IPS-18c (cell line): ENCODE measurements around the gene MKLN1.

Experiments used
- H3K4me3 ChIP-seq: 2 replicates; pipeline ENCODE4 v1.7.0; 2013; ENCODE audit warnings: low read depth, mild to moderate bottlenecking, low read length, moderate library complexity; ENCODE audit not compliant: insufficient read depth
- H3K9me3 ChIP-seq: one replicate; pipeline ENCODE4 v1.6.1; 2013; ENCODE audit warnings: mild to moderate bottlenecking, low read length, moderate library complexity; ENCODE audit not compliant: control insufficient read depth, insufficient read depth

MKLN1 gene

GRCh38 chr7:131371411-131371810 lies 43.7 kb downstream of the MKLN1 start:
- H3K9me3 ChIP-seq, result no peaks in the 10 kb centered on the region
- no peak overlapping the region for H3K4me3 ChIP-seq

- Histone ChIP-seq H3K4me3 (no peak overlapping the region), H3K9me3 (no peaks in the 10 kb centered on the region)
Measured at GRCh38 chr7:131372554-131372953, 44.9 kb downstream of the MKLN1 start.

- no peak overlapping the region for H3K4me3 ChIP-seq
- H3K9me3 ChIP-seq, result no peaks in the 10 kb centered on the region
Measured at GRCh38 chr7:131374821-131375220, 47.1 kb downstream of the MKLN1 start.

GRCh38 chr7:131381069-131381838 lies 53.6 kb downstream of the MKLN1 start:
- H3K4me3 ChIP-seq, result no peak overlapping the region
- H3K9me3 ChIP-seq, result no peaks in the 10 kb centered on the region

GRCh38 chr7:131383417-131384285 lies 56.0 kb downstream of the MKLN1 start:
- no peak overlapping the region for H3K4me3 ChIP-seq
- no peaks in the 10 kb centered on the region for H3K9me3 ChIP-seq

- no peaks in the 10 kb centered on the region for H3K9me3 ChIP-seq
- no peak overlapping the region for H3K4me3 ChIP-seq
Measured at GRCh38 chr7:131384286-131384635, 56.6 kb downstream of the MKLN1 start.

- no peak overlapping the region for H3K4me3 ChIP-seq
- H3K9me3 ChIP-seq, result no peaks in the 10 kb centered on the region
Measured at GRCh38 chr7:131385039-131385605, 57.4 kb downstream of the MKLN1 start.

- H3K4me3 ChIP-seq, result no peak overlapping the region
- H3K9me3 ChIP-seq, result no peaks in the 10 kb centered on the region
Measured at GRCh38 chr7:131388126-131388525, 60.5 kb downstream of the MKLN1 start.

- H3K9me3 ChIP-seq, result no peaks in the 10 kb centered on the region
- no peak overlapping the region for H3K4me3 ChIP-seq
Measured at GRCh38 chr7:131390275-131390674, 62.6 kb downstream of the MKLN1 start.

GRCh38 chr7:131391145-131391544 lies 63.5 kb downstream of the MKLN1 start:
- Histone ChIP-seq H3K9me3 (no peaks in the 10 kb centered on the region), H3K4me3 (no peak overlapping the region)

- H3K9me3 ChIP-seq, result no peaks in the 10 kb centered on the region
- H3K4me3 ChIP-seq, result no peak overlapping the region
Measured at GRCh38 chr7:131400681-131401176, 73.1 kb downstream of the MKLN1 start.

- no peak overlapping the region for H3K4me3 ChIP-seq
- no peaks in the 10 kb centered on the region for H3K9me3 ChIP-seq
Measured at GRCh38 chr7:131401194-131401593, 73.5 kb downstream of the MKLN1 start.

GRCh38 chr7:131403322-131403721 lies 75.6 kb downstream of the MKLN1 start:
- Histone ChIP-seq H3K9me3 (no peaks in the 10 kb centered on the region), H3K4me3 (no peak overlapping the region)

- no peak overlapping the region for H3K4me3 ChIP-seq
- no peaks in the 10 kb centered on the region for H3K9me3 ChIP-seq
Measured at GRCh38 chr7:131404226-131404911, 76.7 kb downstream of the MKLN1 start.

- H3K4me3 ChIP-seq, result no peak overlapping the region
- no peaks in the 10 kb centered on the region for H3K9me3 ChIP-seq
Measured at GRCh38 chr7:131409129-131409766, 81.6 kb downstream of the MKLN1 start.

- Histone ChIP-seq H3K9me3 (no peaks in the 10 kb centered on the region), H3K4me3 (no peak overlapping the region)
Measured at GRCh38 chr7:131412031-131412430, 84.4 kb downstream of the MKLN1 start.

GRCh38 chr7:131413711-131414110 lies 86.0 kb downstream of the MKLN1 start:
- no peak overlapping the region for H3K4me3 ChIP-seq
- H3K9me3 ChIP-seq, result no peaks in the 10 kb centered on the region
